HepG2 (cell line): ENCODE results near the gene PRRT2. TPM values are rescaled to one million over a fixed set of nuclear protein-coding genes. Genes with fewer than 3 reads are reported as not detected.

ENCODE experiments used
- AHR ChIP-seq: IDR thresholded peaks from 2 replicates; pipeline ENCODE4 v1.6.1; 2018; ENCODE audit warnings: missing genetic modification reagents, missing compliant biosample characterization
- FOSL2 ChIP-seq: sonication (generic); formaldehyde crosslinking; IDR thresholded peaks from 2 replicates; pipeline ENCODE4 v1.4.0; 2020; ENCODE audit warnings: missing genetic modification reagents
- IRF2 ChIP-seq: IDR thresholded peaks from 2 replicates; pipeline ENCODE4 v1.6.1; 2018; ENCODE audit warnings: missing genetic modification reagents, missing compliant biosample characterization
- KLF12 ChIP-seq: sonication (generic); formaldehyde crosslinking; IDR thresholded peaks from 2 replicates; pipeline ENCODE4 v1.4.0; 2020; ENCODE audit warnings: missing genetic modification reagents, borderline replicate concordance
- MED1 ChIP-seq: sonication (generic); formaldehyde crosslinking; IDR thresholded peaks from 2 replicates; pipeline ENCODE4 v1.4.0; 2020; ENCODE audit warnings: missing genetic modification reagents
- MYC ChIP-seq: sonication (generic); formaldehyde crosslinking; IDR thresholded peaks from 2 replicates; pipeline ENCODE4 v1.9.0; 2021; ENCODE audit warnings: missing genetic modification reagents, borderline replicate concordance
- PHF8 ChIP-seq: sonication (generic); formaldehyde crosslinking; IDR thresholded peaks from 2 replicates; pipeline ENCODE4 v1.5.0; 2020; ENCODE audit warnings: missing genetic modification reagents
- SAFB2 ChIP-seq: sonication (generic); formaldehyde crosslinking; IDR thresholded peaks from 2 replicates; pipeline ENCODE4 v1.5.1; 2020; ENCODE audit warnings: missing genetic modification reagents, low read depth, mild to moderate bottlenecking, borderline replicate concordance
- SIX4 ChIP-seq: sonication (generic); formaldehyde crosslinking; IDR thresholded peaks from 2 replicates; pipeline ENCODE4 v1.4.0; 2020; ENCODE audit warnings: missing genetic modification reagents
- SOX6 ChIP-seq, 2 experiments: fragments of 450-650 bp in 1 of 2; sonication (generic) in 1 of 2; formaldehyde crosslinking in 1 of 2; IDR thresholded peaks; 2 replicates each; pipeline versions ENCODE4 v1.4.0 to v1.6.1; 2017 to 2020; ENCODE audit warnings: antibody characterized with exemption in 1 of 2, mild to moderate bottlenecking in 1 of 2, missing genetic modification reagents in 1 of 2
- SP1 ChIP-seq, 2 experiments: fragments of 450-650 bp in 1 of 2; sonication (generic) in 1 of 2; formaldehyde crosslinking in 1 of 2; IDR thresholded peaks; 2 replicates each; pipeline versions ENCODE4 v1.4.0 to v1.6.1; 2016 to 2020; ENCODE audit warnings: missing genetic modification reagents in 1 of 2
- TIGD3 ChIP-seq: sonication (generic); formaldehyde crosslinking; IDR thresholded peaks from 2 replicates; pipeline ENCODE4 v1.5.1; 2020; ENCODE audit warnings: mild to moderate bottlenecking, missing genetic modification reagents, borderline replicate concordance
- TSC22D2 ChIP-seq: sonication (generic); formaldehyde crosslinking; IDR thresholded peaks from 2 replicates; pipeline ENCODE4 v1.5.1; 2020; ENCODE audit warnings: missing genetic modification reagents, mild to moderate bottlenecking, borderline replicate concordance
- ZNF333 ChIP-seq: sonication (generic); formaldehyde crosslinking; IDR thresholded peaks from 2 replicates; pipeline ENCODE4 v1.4.0; 2020; ENCODE audit warnings: mild to moderate bottlenecking, missing genetic modification reagents, borderline replicate concordance
- ZNF761 ChIP-seq: sonication (generic); formaldehyde crosslinking; conservative IDR thresholded peaks from 2 replicates; pipeline ENCODE4 v1.4.0; 2020; ENCODE audit warnings: mild to moderate bottlenecking, missing genetic modification reagents
- ZNF883 ChIP-seq: sonication (generic); formaldehyde crosslinking; IDR thresholded peaks from 2 replicates; pipeline ENCODE4 v1.5.1; 2020; ENCODE audit warnings: mild to moderate bottlenecking, missing genetic modification reagents; ENCODE audit errors: not compliant biosample characterization
- polyA plus RNA-seq, 8 experiments: library from polyadenylated mRNA; depleted of rRNA in 3 of 8; stranded (reverse) in 7 of 8; unstranded in 1 of 8; fragments of >200 nt; fragmentation: Illumina TruSeq in 4 of 8; extraction: Trizol in 4 of 8; gene quantifications; 2 replicates each; pipeline versions ENCODE4 v1.2.1 to v1.2.3, GENCODE V29; 2011 to 2016; ENCODE audit warnings: low read depth in 4 of 8, missing spikeins in 1 of 8, mixed read lengths in 1 of 8; ENCODE audit not compliant: insufficient read depth in 1 of 8
- total RNA-seq, 5 experiments: library from RNA; depleted of rRNA; stranded (reverse); fragments of >200 nt; fragmentation: Illumina TruSeq; extraction: Trizol; gene quantifications; 2 replicates each; pipeline ENCODE4 v1.2.3, GENCODE V29; 2016; ENCODE audit warnings: low read depth in 1 of 5
- TF ChIP-seq, protein P1 (sequence below): IDR thresholded peaks from 2 replicates; pipeline ENCODE4 v1.6.1; 2016; ENCODE audit warnings: low read depth, missing genetic modification reagents, missing compliant biosample characterization
- TF ChIP-seq, protein P2 (sequence below): sonication (generic); formaldehyde crosslinking; IDR thresholded peaks from 2 replicates; pipeline ENCODE4 v1.9.0; 2022; ENCODE audit warnings: low read depth, missing genetic modification reagents
- TF ChIP-seq, protein P3 (sequence below): sonication (generic); IDR thresholded peaks from 2 replicates; pipeline ENCODE4 v1.6.1; 2016; ENCODE audit warnings: low read depth, borderline replicate concordance

PRRT2 gene
- total and polyA plus RNA-seq, 2 of the 13 experiments (the other 11 are each of a cell fraction or from before 2014, with no cell fraction given): 0.51 to 1.1 TPM

DNA sequence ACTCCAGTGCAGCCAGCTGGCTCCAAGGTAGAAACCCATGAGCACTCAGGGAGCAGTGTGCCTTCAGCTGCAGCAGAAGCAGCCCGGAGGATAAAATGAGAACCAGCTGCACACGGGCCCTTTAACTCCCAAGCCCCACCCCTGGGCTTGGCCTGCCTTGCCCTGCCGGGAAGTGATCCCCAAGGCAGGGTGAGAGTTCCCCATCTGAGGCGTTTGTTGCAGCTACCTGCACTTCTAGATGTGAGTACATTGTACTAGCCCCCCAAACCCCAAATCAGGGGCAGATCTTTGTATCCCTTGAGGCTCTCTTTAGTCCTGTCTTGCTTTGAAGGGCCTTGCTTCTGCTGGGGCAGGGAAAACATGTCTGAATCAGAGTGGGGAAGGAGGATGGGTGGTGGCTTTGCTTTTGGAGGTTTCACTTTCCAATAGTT lies 8.3 kb downstream of the PRRT2 start, which contains the start of gene MVP (continued):
- TF ChIP-seq, protein P1, sequence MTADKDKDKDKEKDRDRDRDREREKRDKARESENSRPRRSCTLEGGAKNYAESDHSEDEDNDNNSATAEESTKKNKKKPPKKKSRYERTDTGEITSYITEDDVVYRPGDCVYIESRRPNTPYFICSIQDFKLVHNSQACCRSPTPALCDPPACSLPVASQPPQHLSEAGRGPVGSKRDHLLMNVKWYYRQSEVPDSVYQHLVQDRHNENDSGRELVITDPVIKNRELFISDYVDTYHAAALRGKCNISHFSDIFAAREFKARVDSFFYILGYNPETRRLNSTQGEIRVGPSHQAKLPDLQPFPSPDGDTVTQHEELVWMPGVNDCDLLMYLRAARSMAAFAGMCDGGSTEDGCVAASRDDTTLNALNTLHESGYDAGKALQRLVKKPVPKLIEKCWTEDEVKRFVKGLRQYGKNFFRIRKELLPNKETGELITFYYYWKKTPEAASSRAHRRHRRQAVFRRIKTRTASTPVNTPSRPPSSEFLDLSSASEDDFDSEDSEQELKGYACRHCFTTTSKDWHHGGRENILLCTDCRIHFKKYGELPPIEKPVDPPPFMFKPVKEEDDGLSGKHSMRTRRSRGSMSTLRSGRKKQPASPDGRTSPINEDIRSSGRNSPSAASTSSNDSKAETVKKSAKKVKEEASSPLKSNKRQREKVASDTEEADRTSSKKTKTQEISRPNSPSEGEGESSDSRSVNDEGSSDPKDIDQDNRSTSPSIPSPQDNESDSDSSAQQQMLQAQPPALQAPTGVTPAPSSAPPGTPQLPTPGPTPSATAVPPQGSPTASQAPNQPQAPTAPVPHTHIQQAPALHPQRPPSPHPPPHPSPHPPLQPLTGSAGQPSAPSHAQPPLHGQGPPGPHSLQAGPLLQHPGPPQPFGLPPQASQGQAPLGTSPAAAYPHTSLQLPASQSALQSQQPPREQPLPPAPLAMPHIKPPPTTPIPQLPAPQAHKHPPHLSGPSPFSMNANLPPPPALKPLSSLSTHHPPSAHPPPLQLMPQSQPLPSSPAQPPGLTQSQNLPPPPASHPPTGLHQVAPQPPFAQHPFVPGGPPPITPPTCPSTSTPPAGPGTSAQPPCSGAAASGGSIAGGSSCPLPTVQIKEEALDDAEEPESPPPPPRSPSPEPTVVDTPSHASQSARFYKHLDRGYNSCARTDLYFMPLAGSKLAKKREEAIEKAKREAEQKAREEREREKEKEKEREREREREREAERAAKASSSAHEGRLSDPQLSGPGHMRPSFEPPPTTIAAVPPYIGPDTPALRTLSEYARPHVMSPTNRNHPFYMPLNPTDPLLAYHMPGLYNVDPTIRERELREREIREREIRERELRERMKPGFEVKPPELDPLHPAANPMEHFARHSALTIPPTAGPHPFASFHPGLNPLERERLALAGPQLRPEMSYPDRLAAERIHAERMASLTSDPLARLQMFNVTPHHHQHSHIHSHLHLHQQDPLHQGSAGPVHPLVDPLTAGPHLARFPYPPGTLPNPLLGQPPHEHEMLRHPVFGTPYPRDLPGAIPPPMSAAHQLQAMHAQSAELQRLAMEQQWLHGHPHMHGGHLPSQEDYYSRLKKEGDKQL: no peak
- TF ChIP-seq ZNF761 (CRISPR knock-in tag) (0 out of 2 replicates have a peak, but pooled peaks have one; percentile 26), SOX6 (IDR thresholded peaks at IDR 0.05) (no peak), SOX6 (CRISPR knock-in tag; IDR thresholded peaks at IDR 0.05) (0 out of 2 replicates have a peak, but pooled peaks have one; percentile 14), ZNF333 (CRISPR knock-in tag) (no peak), PHF8 (CRISPR knock-in tag) (0 out of 2 replicates have a peak, but pooled peaks have one; percentile 25), IRF2 (peak; percentile 43; the same call in 1 of the 2 replicates), KLF12 (CRISPR knock-in tag) (peak; percentile 25; the same call in 1 of the 2 replicates), SIX4 (0 out of 2 replicates have a peak, but pooled peaks have one; percentile 28), TIGD3 (CRISPR knock-in tag) (no peak), ZNF883 (CRISPR knock-in tag) (no peak), AHR (CRISPR knock-in tag) (no peak), MYC (CRISPR knock-in tag) (peak; percentile 61; the same call in 1 of the 2 replicates), SAFB2 (no peak), FOSL2 (CRISPR knock-in tag) (0 out of 2 replicates have a peak, but pooled peaks have one; percentile 27), TSC22D2 (CRISPR knock-in tag) (0 out of 2 replicates have a peak, but pooled peaks have one; percentile 28), MED1 (CRISPR knock-in tag) (peak; percentile 32; the same call in 1 of the 2 replicates), SP1 (IDR thresholded peaks at IDR 0.05) (no peak), SP1 (CRISPR knock-in tag; IDR thresholded peaks at IDR 0.05) (no peak)
- TF ChIP-seq, protein P2, sequence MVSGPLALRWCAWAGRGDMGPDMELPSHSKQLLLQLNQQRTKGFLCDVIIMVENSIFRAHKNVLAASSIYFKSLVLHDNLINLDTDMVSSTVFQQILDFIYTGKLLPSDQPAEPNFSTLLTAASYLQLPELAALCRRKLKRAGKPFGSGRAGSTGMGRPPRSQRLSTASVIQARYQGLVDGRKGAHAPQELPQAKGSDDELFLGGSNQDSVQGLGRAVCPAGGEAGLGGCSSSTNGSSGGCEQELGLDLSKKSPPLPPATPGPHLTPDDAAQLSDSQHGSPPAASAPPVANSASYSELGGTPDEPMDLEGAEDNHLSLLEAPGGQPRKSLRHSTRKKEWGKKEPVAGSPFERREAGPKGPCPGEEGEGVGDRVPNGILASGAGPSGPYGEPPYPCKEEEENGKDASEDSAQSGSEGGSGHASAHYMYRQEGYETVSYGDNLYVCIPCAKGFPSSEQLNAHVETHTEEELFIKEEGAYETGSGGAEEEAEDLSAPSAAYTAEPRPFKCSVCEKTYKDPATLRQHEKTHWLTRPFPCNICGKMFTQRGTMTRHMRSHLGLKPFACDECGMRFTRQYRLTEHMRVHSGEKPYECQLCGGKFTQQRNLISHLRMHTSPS (CRISPR knock-in tag): no peak
- TF ChIP-seq, protein P3, sequence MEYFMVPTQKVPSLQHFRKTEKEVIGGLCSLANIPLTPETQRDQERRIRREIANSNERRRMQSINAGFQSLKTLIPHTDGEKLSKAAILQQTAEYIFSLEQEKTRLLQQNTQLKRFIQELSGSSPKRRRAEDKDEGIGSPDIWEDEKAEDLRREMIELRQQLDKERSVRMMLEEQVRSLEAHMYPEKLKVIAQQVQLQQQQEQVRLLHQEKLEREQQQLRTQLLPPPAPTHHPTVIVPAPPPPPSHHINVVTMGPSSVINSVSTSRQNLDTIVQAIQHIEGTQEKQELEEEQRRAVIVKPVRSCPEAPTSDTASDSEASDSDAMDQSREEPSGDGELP: peak; percentile 39; the same call in 1 of the 2 replicates
